Retina (tissue), 1 donor: ENCODE results near the gene CT83.

Experiments
- DNase-seq: peaks from one replicate; pipeline ENCODE4 v3.0.0-alpha.2; 2016

CT83 gene, protein sequence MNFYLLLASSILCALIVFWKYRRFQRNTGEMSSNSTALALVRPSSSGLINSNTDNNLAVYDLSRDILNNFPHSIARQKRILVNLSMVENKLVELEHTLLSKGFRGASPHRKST

DNA sequence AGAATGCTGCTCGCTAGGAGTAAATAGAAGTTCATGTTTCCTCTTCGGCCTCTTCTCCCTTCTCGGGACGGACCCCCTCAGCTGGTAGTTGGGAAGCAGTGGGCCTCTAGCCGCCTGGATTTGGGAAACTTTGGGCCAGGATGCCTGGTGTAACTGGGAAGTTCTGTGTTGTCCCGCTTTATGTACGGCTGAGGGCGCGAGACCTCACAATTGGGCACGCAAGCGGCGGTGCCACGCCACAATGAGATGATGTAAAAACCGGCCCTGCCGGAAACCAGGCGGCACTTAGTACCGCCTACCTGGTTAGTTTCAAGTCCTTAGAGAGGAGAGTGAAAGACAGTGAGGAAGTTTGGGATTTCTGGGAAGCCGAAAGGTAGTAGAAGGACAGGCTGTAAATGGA lies at the start of gene CT83:
Gene CT83 (minus strand): TSS at position 155 of the 400 bp plus-strand sequence. CDS start 120 bp downstream, at position 35.
- DNase-seq: no peak

DNA sequence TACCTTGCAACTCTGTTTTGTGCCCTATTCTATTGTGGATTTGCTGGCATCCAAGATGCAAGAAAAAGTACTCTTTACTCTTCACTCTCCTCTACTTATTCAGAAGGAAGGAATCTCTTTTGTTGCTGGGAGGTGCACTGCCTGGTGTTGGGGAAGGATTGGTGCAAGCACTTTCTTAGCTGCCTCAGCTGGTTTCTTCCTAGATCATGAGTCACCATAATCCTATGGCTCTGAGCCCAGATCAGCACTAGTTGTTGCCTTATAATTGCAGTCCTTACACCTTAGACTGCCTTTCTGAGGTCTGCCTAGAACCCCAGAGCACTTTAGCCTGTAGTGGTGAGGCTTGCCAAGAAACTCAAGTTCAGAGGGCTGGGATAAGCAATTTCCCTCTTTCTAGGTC lies 37.0 kb upstream of the CT83 start:
- DNase-seq: no peak

DNA sequence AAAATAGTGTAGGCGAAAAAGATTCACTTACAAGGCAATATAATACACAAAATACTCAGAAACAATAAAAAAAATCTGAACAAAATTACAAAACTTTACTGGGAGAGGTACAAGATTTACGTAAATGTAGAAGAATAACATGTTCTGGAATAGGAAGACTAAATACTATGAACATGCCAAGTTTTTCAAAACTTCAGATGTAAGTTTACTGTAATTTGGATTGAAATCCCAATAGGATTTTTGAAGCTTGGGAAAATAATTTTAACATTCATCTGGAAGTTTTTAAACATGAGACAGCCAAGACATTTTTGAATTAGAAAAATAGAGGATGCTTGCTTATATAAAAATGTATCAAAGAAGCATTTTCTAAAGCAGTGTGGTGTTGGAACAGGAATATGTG lies 30.5 kb upstream of the CT83 start:
- DNase-seq: no peak

DNA sequence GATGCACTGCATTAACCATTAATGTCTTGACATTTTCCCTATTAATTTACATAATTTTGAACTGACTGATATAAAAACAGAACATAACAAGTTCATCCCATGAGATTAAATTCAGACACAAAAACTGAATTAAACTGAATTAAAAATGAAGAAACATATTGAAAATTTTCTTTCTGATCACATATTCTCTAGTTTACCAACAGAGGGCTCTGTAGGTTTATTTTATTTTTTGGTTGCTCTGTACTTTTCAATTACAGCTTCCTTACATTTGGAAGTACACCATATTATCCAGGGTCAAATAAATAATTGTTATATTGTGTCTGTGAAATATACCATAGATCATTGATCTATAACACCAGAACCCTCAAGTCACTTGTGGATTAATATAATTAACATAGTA lies 27.3 kb upstream of the CT83 start:
- no peak for DNase-seq

- DNase-seq: no peak
Measured at GRCh38 chrX:116480059-116480458, 17.3 kb upstream of the CT83 start.

GRCh38 chrX:116449156-116449555 lies 13.6 kb downstream of the CT83 start:
- DNase-seq: no peak

DNA sequence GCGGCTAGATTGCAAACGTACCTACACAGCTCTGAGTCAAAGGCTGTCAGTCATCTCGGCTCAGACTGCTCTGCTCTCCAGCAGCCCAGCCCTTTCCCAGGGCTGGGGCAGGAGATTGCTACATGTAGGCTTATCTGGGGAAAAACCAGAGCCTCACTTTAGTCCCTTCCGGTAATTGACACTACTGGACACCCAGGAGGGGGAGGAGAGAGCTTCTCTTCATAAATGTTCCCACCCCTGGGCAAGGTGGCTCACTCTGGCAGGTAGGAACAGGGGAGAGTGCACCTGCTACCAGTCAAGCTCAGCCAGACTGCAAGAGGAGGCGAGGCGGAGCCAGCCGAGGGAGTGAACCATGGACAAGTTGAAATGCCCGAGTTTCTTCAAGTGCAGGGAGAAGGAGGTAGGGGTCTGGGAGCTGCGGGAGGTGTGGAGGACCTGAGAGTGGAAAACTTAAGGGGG lies 26.4 kb downstream of the CT83 start, which contains the start of gene SLC6A14:
Gene SLC6A14 (plus strand): TSS at position 249 of the 459 bp plus-strand sequence. CDS start 104 bp downstream, at position 353.
- no peak for DNase-seq

- DNase-seq: no peak
Measured at GRCh38 chrX:116435597-116435996, 27.2 kb downstream of the CT83 start.

- DNase-seq: no peak
Measured at GRCh38 chrX:116427978-116428377, 34.8 kb downstream of the CT83 start.

DNA sequence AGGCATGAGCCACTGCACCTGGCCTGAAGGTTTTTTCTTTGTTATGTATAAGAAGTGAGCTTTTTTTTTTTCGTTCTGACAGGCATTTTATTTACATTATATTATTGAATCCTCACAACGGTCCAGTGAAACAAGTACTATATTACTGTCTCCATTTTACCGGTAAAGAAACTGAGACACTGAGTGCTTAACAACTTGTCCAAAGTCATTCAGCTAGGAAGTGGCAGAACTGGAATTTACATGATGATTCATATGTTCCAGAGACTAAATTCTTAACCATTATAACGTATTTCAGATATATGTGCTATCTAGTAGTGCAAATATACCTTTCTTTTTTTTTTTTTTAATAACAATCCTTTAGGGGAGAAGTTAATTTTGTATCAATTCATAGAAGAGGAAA lies 44.8 kb downstream of the CT83 start:
- no peak for DNase-seq

GRCh38 chrX:116417214-116417613 lies 45.6 kb downstream of the CT83 start:
- no peak for DNase-seq

DNA sequence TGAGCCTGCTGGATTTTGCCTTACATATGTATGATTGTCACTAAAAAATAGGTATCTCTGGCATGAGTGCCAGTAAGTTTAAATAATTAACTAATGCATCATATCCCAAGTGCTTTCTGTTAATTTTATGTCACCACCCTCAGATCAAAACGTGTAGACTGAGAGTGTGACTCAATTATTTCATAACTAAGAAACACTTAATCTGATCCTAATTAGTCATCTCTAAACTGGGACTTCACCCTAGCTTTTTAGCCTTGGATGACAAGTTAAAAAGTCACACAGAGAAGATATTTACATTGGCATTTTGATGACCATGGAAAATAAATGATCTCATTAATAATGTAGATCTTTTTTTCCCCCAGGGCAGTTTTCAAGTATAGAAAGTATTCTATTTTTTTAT lies 49.5 kb downstream of the CT83 start:
- no peak for DNase-seq
